HEK293 (cell line): ENCODE data around the gene RMC1.

Source experiments
- CTCF ChIA-PET: fragments of 350-600 bp; formaldehyde crosslinking; extraction: SDS; loops from one replicate; lab custom pipeline; 2021; ENCODE audit warnings: antibody characterized with exemption; lab: Yijun Ruan, JAX
- POLR2A ChIA-PET: fragments of 300-600 bp; formaldehyde crosslinking; extraction: SDS; loops from one replicate; lab custom pipeline; 2020; ENCODE audit warnings: antibody characterized with exemption, inconsistent platforms; lab: Yijun Ruan, JAX
- H3K27ac ChIP-seq: fragments of 200-500 bp; sonication (Bioruptor generic); 2 replicates; pipeline ENCODE4 v1.5.1; 2014; ENCODE audit warnings: low read depth, low read length, control low read depth, inconsistent platforms; ENCODE audit errors: extremely low read depth
- H3K36me3 ChIP-seq, 2 experiments: fragments of 200-500 bp in 1 of 2; sonication (Bioruptor generic) in 1 of 2; 1 replicate in 1 of 2; 2 replicates in 1 of 2; pipeline ENCODE4 v1.5.1; 2014 to 2017; ENCODE audit warnings: inconsistent platforms in 2 of 2, low read length in 2 of 2; ENCODE audit not compliant: control insufficient read depth in 2 of 2, insufficient read depth in 1 of 2
- H3K4me1 ChIP-seq: fragments of 200-500 bp; sonication (Bioruptor generic); 2 replicates; pipeline ENCODE4 v1.5.1; 2014; ENCODE audit warnings: mild to moderate bottlenecking, low read length, inconsistent platforms; ENCODE audit not compliant: control insufficient read depth, insufficient read depth
- H3K4me3 ChIP-seq: 2 replicates; pipeline ENCODE4 v1.5.1; 2011; ENCODE audit warnings: low read depth, mild to moderate bottlenecking, control low read depth, low read length, moderate library complexity
- H3K9me3 ChIP-seq: fragments of 200-500 bp; sonication (Bioruptor generic); 2 replicates; pipeline ENCODE4 v1.5.1; 2014; ENCODE audit warnings: low read depth, low read length, inconsistent platforms; ENCODE audit not compliant: control insufficient read depth, insufficient read depth
- KLF16 ChIP-seq: fragments of 450-650 bp; formaldehyde crosslinking; IDR thresholded peaks from 2 replicates; pipeline ENCODE4 v1.5.1; 2017; ENCODE audit warnings: missing biosample characterization, missing genetic modification characterization
- KLF17 ChIP-seq: fragments of 450-650 bp; formaldehyde crosslinking; IDR thresholded peaks from 2 replicates; pipeline ENCODE4 v1.5.1; 2016; ENCODE audit warnings: missing biosample characterization, missing genetic modification characterization
- ZBTB21 ChIP-seq: fragments of 450-650 bp; formaldehyde crosslinking; IDR thresholded peaks from 2 replicates; pipeline ENCODE4 v1.5.1; 2017; ENCODE audit warnings: missing biosample characterization, missing genetic modification characterization
- ZNF138 ChIP-seq: fragments of 450-650 bp; formaldehyde crosslinking; IDR thresholded peaks from 2 replicates; pipeline ENCODE4 v1.5.1; 2016; ENCODE audit warnings: missing biosample characterization, missing genetic modification characterization, borderline replicate concordance
- ZNF335 ChIP-seq: fragments of 450-650 bp; formaldehyde crosslinking; conservative IDR thresholded peaks from 2 replicates; pipeline ENCODE4 v1.5.1; 2016; ENCODE audit warnings: missing biosample characterization, missing genetic modification characterization
- ZNF596 ChIP-seq: fragments of 450-650 bp; IDR thresholded peaks from 2 replicates; pipeline ENCODE4 v1.5.0; 2018; ENCODE audit warnings: missing biosample characterization, mild to moderate bottlenecking, missing genetic modification characterization, moderate library complexity
- ZNF654 ChIP-seq: fragments of 450-650 bp; formaldehyde crosslinking; IDR thresholded peaks from 2 replicates; pipeline ENCODE4 v1.5.1; 2016; ENCODE audit warnings: low read depth, missing biosample characterization, missing genetic modification characterization
- ZNF701 ChIP-seq: fragments of 450-650 bp; formaldehyde crosslinking; IDR thresholded peaks from 2 replicates; pipeline ENCODE4 v1.5.1; 2016; ENCODE audit warnings: missing biosample characterization, missing genetic modification characterization
- TF ChIP-seq, protein P1 (sequence below): fragments of 450-650 bp; formaldehyde crosslinking; conservative IDR thresholded peaks from 2 replicates; pipeline ENCODE4 v1.5.1; 2016; ENCODE audit warnings: low read depth, missing biosample characterization, missing genetic modification characterization

The RMC1 gene

DNA sequence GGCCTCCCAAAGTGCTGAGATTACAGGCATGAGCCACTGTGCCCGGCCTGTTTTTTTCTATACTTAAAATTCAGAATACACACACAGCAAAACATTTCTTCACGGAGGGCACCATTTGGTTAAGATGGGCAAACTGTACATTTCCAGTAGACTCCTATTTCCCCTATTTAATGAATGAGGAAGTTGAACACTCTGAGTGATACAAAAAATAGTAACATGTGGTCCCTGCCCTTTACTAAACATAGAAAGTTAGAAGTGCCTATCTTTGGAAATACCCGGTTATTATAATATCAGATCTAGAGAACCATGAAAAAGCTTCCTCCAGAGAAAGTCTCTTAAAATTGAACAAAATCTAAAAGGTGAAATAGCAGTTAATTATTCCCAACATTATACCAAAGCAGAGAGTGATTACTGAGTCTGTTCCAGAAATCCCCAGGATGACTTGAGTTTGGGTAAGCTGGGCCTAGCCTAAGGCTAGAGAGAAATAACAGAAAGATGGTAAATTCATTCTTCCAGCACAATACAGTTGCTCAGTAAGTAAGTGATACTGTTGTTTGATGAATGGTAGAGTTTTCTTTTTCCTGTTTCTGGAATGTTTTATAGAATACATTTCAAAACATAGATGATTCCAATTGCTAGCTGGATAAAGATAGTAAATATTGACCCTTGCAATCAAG lies 23.3 kb upstream of the RMC1 start:
- TF ChIP-seq KLF17 = no peak
- no peak for TF ChIP-seq ZBTB21
- TF ChIP-seq ZNF596 (tag by site-specific recombination) = no peak
- TF ChIP-seq ZNF138 (tag by site-specific recombination) = no peak
- no peak overlapping the region for H3K4me3 ChIP-seq
- H3K4me1 ChIP-seq = no peaks in the 10 kb centered on the region
- no peaks in the 10 kb centered on the region for H3K9me3 ChIP-seq
- peaks cover 57 to 82% of the 10 kb centered on the region in 2 experiments for H3K36me3 ChIP-seq
- no peak overlapping the region for H3K27ac ChIP-seq
- ChIA-PET POLR2A (no interaction called here), CTCF (interaction anchor here (0.6 to 1.4 kb wide), 3 partner anchors 18 to 410 kb away, joined by 4 to 8 read pairs (median 5); no protein-coding TSS in a partner anchor)

DNA sequence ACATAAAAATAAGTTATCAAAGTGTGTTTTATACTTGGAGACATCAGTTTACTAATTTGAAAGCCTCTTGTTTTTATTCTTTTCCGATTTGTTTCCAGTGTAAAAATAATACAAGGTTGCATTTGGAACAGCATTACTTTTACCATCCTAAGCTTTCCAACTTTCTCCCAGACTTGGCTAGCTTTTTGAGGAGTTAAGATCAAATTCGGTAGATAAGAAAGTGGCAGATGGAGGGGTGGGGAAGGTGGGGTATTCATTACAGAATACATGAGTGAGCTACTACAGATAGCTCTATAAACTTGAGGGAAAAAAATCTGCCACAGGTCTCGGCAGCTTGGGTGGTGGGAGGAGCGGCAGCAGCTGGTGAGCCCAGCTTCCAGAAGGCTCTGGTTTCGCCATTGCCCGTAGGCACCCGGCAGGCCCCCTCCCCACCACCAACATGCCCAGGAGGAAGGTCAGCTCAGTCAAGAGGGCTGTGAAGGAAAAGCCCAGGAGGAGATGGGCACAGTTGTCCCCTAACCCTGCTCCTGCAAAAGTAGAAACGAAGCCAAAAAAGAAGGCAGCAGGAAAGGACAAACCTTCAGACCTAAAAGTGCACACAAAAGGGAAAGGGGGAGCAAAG lies 18.6 kb upstream of the RMC1 start:
- Histone ChIP-seq H3K27ac (no peak overlapping the region), H3K4me3 (no peak overlapping the region), H3K9me3 (no peaks in the 10 kb centered on the region), H3K36me3 (peaks cover 16 to 36% of the 10 kb centered on the region in 2 experiments), H3K4me1 (no peaks in the 10 kb centered on the region; the same call in 1 of the 2 replicates)
- TF ChIP-seq, protein P1, sequence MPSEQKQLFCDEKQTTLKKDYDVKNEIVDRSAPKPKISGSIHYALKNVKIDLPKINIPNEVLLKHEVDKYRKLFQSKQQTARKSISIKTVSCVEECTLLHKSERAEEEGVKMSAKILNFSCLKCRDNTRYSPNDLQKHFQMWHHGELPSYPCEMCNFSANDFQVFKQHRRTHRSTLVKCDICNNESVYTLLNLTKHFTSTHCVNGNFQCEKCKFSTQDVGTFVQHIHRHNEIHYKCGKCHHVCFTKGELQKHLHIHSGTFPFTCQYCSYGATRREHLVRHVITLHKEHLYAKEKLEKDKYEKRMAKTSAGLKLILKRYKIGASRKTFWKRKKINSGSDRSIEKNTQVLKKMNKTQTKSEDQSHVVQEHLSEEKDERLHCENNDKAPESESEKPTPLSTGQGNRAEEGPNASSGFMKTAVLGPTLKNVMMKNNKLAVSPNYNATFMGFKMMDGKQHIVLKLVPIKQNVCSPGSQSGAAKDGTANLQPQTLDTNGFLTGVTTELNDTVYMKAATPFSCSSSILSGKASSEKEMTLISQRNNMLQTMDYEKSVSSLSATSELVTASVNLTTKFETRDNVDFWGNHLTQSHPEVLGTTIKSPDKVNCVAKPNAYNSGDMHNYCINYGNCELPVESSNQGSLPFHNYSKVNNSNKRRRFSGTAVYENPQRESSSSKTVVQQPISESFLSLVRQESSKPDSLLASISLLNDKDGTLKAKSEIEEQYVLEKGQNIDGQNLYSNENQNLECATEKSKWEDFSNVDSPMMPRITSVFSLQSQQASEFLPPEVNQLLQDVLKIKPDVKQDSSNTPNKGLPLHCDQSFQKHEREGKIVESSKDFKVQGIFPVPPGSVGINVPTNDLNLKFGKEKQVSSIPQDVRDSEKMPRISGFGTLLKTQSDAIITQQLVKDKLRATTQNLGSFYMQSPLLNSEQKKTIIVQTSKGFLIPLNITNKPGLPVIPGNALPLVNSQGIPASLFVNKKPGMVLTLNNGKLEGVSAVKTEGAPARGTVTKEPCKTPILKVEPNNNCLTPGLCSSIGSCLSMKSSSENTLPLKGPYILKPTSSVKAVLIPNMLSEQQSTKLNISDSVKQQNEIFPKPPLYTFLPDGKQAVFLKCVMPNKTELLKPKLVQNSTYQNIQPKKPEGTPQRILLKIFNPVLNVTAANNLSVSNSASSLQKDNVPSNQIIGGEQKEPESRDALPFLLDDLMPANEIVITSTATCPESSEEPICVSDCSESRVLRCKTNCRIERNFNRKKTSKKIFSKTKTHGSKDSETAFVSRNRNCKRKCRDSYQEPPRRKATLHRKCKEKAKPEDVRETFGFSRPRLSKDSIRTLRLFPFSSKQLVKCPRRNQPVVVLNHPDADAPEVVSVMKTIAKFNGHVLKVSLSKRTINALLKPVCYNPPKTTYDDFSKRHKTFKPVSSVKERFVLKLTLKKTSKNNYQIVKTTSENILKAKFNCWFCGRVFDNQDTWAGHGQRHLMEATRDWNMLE = no peak
- TF ChIP-seq ZNF335 = 0 out of 2 replicates have a peak, but pooled peaks have one; percentile 30
- POLR2A ChIA-PET = interaction anchor here (1.5 kb wide), 1 partner anchor 32 kb away, joined by 5 read pairs; the partner anchor contains the start of gene RIOK3
- CTCF ChIA-PET = interaction anchor here (0.6 to 1.7 kb wide), 5 partner anchors 14 to 434 kb away, joined by 3 to 11 read pairs (median 4); no protein-coding TSS in a partner anchor

DNA sequence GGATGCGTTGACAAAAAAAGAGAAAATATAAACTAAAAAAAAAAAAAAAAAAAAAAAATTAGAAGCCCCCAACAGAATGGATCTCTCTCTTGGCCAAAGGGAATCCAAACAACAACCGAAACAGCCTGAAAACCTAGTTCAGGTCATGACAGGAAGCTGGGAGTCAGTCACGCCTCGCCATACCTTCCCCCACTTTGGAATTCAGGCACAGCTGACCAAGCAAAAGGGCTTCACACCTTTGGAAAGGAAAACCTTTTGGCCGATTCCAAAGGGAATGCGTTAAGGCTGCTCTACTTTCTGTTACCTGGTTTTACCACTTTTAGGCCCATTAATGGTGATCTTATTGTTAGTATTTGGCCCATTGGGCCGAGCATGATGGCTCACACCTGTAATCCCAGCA lies 17.9 kb upstream of the RMC1 start:
- Histone ChIP-seq H3K36me3 (peaks cover 11 to 28% of the 10 kb centered on the region in 2 experiments), H3K4me3 (no peak overlapping the region), H3K9me3 (no peaks in the 10 kb centered on the region), H3K4me1 (no peaks in the 10 kb centered on the region; the same call in 1 of the 2 replicates), H3K27ac (no peak overlapping the region)
- ChIA-PET CTCF (interaction anchor here (1.1 to 1.7 kb wide), 3 partner anchors 13 to 433 kb away, joined by 3 to 11 read pairs (median 5); no protein-coding TSS in a partner anchor), POLR2A (interaction anchor here (0.5 to 1.5 kb wide), 2 partner anchors 21 to 33 kb away, joined by 5 read pairs; partner anchors contain the start of gene RIOK3)
- TF ChIP-seq ZNF654 (no peak), ZNF701 (tag by site-specific recombination) (no peak), KLF16 (tag by site-specific recombination) (no peak)
